GM10266 (cell line): ENCODE data around the gene ABLIM1.

ENCODE experiments used
- DNase-seq: peaks from one replicate; pipeline ENCODE4 v3.0.0; 2012; ENCODE audit errors: extremely low spot score
- TF ChIP-seq, protein P1 (sequence below): IDR thresholded peaks from 2 replicates; pipeline ENCODE4 v1.5.1; 2012; ENCODE audit warnings: mild to moderate bottlenecking, low read depth; ENCODE audit not compliant: control insufficient read depth, insufficient read depth; ENCODE audit errors: missing control alignments

Gene ABLIM1

DNA sequence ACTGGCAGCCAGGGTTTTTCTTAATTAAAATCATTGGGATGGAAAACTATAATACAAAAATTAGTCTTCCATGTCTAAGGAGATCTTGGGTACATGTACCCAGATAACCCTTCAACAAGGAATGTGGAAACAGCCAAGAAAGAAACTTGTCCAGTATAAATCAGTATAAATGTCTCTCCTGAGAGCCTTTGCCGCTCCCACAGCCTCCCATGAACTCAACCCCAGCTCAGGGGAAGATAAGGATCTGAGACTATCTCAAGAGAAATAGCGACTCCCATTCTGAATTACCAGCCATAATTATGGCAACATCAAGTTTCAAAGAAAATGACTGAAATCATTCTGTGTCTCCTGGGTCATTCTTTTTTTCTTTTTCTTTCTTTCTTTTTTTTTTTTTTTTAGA lies 221.1 kb downstream of the ABLIM1 start:
- no peak for DNase-seq
- TF ChIP-seq, protein P1, sequence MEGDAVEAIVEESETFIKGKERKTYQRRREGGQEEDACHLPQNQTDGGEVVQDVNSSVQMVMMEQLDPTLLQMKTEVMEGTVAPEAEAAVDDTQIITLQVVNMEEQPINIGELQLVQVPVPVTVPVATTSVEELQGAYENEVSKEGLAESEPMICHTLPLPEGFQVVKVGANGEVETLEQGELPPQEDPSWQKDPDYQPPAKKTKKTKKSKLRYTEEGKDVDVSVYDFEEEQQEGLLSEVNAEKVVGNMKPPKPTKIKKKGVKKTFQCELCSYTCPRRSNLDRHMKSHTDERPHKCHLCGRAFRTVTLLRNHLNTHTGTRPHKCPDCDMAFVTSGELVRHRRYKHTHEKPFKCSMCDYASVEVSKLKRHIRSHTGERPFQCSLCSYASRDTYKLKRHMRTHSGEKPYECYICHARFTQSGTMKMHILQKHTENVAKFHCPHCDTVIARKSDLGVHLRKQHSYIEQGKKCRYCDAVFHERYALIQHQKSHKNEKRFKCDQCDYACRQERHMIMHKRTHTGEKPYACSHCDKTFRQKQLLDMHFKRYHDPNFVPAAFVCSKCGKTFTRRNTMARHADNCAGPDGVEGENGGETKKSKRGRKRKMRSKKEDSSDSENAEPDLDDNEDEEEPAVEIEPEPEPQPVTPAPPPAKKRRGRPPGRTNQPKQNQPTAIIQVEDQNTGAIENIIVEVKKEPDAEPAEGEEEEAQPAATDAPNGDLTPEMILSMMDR, result no peak

DNA sequence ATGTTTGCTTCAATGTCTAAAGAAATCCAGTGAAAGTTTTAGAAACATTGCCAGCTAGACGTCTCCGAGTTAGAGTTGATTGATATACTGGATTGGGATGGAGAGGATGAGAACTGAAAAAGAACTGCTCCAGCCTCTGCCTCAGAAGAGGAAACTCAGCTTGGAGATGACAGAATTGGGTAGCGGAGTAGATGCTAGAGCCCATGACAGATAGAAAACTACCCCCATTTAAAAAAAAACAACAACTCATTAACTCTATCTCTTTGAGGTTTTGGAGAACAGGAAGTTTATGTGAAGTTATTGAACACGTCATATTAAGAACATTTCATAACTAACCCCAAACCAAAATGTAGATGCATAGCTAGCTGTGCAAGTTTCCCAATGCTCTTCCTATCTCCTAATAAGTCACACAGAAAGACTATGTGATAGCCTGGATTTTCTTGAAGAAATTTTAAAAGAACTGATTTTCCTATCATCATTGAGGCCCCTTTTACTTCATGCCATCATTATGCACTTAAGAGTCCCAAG lies 225.4 kb downstream of the ABLIM1 start:
- no peak for DNase-seq
- TF ChIP-seq, protein P1, result no peak

DNA sequence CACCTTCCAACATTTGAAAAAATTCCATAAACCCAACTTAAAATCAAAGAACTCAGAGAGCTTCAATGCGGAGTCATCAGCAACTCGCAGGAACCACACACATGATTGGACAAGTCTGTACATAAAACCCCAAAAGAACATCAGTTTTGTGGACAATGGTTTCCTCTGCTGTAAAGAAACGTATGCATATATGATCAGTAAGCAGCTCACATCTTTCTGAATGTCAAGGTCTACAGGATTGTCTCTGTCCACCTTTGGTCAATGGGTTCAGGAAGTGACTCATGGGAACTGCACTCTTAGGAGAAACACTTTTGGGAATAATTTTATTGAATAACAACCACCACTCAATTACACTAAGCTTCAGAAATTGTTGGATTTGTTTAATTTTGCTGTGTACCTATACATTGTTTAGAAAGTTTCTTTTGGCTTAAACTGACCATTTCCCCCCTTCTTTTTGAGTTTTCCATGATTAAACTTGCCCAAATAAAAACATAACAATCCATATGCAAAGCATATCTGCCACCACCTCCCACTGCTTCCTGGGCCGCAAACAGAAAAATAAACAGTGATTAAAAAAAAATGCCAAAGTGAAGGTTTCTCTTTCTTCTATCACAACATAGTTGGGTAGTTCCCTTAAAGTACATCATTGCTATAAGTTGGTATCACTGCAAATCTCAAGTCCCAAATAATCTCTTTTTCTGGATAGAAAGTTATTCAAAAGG lies 226.5 kb downstream of the ABLIM1 start:
- TF ChIP-seq, protein P1, result no peak
- no peak for DNase-seq

DNA sequence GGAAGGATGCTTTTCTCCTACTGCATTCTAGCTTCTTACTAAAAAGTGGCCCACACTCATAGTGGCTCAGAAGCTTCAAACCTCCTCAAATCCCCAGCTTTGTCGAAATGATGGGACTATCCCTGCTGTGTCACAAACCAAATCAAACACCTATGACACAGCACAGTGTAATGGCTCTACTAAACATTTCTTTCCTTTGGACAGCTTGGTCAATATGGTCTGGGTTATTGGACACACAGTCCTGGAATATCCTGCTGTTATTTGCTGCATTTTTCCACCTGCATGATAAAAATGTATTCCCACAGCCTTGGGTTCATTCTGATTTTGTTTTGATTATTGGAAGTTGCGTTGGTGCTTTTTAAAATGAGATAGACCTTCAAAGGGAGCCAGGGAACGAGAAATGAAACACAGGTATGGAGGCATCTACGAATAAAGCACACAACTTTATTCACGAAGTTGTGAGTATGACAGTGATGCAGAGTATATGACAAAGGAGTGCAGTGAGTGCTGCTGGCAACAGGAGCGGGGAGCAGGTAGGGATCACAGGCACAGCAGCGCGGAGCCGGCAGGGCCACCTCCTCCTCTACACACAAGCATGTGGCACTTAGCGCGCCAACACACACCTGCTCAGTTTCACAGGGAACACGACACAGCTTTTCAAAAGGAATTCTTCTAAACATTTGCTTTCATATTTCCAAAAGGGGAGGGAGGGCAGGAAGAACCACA lies 227.2 kb downstream of the ABLIM1 start:
- TF ChIP-seq, protein P1, result no peak
- no peak for DNase-seq

DNA sequence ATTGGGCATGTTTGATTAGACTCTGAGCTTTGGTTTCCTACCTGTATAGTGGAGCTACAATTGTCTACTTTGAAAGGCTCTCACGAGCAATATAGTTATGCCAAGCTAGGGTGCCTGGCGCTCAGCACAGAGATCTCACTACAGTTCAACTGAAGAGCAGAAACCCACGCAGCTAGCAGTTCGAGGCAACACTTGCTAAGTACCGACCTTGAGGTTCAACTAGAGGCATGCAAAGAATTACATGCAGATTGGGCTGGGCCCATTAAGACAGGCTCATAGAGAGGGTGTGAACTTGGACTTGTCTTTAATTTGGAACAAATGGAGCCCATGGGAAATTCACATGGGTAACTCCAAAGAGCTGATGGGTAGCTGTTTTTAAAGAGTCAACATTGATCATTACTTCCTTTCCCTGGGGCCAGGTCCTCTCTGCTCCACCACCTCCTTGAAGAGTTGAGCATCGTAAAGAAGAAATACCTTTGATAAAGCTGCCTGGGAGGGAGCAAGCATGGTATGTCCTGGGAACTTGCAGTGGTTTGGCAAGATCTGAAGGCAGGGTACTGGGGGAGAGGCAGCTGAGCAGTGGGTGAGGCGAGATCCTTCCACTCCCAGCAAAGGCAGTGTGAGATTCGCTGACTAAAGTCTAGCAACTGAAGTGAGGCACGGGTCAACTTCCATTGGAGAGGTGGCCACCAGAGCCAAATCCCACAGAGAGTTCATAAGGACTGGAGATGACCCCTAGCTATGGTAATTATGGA lies 228.3 kb downstream of the ABLIM1 start:
- no peak for DNase-seq
- TF ChIP-seq, protein P1, result no peak

DNA sequence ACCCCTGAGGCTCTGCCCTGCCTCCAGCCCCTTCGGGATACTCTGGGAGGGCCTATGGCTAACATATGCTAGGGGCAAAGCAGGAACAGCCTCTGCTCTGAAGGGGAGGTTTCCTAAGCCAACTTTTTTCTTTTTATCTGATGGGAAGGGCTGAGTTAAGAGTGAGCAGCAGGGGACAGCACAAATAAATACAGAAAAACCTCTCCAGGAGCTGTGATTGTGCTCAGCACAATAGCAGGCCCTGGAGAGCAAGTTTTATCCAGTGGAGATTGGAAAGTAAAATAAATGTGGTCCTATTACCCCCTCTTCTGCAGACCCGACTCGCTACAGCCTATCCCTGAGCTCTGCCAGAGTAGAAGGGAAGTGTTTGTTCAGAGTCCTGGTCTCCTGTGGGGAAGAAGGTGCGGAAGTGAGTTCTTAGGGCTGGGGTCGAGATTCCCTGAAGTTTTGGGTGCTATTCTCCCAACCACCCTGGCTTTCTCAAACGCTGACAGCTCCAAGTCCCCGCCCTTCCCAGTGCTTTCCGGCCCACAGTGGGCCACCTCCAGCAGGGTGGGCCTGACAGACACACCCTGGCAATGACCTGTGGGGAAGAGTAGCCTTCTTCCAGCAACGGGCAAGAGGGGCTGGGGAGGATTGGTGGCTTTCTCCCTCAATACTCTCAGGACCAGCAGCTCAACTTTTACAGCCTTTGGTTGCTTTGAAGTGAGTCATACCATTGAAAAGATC lies 230.8 kb downstream of the ABLIM1 start:
- DNase-seq, result no peak
- TF ChIP-seq, protein P1, result no peak
